Hematopoietic multipotent progenitor cell treated with erythropoietin and hydrocortisone succinate and interleukin-3 and kit ligand, for 6 days (in vitro differentiated cells): ENCODE measurements around the gene PIK3C3.
A peak's percentile ranks its signal among the peaks of the same experiment; 100 is the strongest.
"Not testable (repeated sequence)": the region's sequence is repeated elsewhere in the genome, so short reads cannot be mapped to it uniquely, and the experiment has no call there.

ENCODE experiments used
- DNase-seq: peaks from one replicate; pipeline ENCODE4 v3.0.0-alpha.2; 2015

PIK3C3 gene

GRCh38 chr18:42025974-42026625, 71.1 kb downstream of the PIK3C3 start:
- no peak for DNase-seq

- peak; percentile 71 for DNase-seq
Observed at GRCh38 chr18:42028247-42028832, 73.3 kb downstream of the PIK3C3 start.

- peak; percentile 7 for DNase-seq
Observed at GRCh38 chr18:42029092-42029491, 74.1 kb downstream of the PIK3C3 start.

- peak; percentile 54 for DNase-seq
Observed at GRCh38 chr18:42030586-42031182, 75.7 kb downstream of the PIK3C3 start.

- DNase-seq, result no peak
Observed at GRCh38 chr18:42032447-42032846, 77.4 kb downstream of the PIK3C3 start.

GRCh38 chr18:42033137-42033810, 78.2 kb downstream of the PIK3C3 start:
- no peak for DNase-seq

GRCh38 chr18:42038936-42039335, 83.9 kb downstream of the PIK3C3 start:
- DNase-seq, result no peak

GRCh38 chr18:42039396-42039795, 84.4 kb downstream of the PIK3C3 start:
- no peak for DNase-seq

- DNase-seq, result no peak
Observed at GRCh38 chr18:42041793-42042192, 86.8 kb downstream of the PIK3C3 start.

- no peak for DNase-seq
Observed at GRCh38 chr18:42045346-42045745, 90.3 kb downstream of the PIK3C3 start.

GRCh38 chr18:42047721-42048120, 92.7 kb downstream of the PIK3C3 start:
- no peak for DNase-seq

GRCh38 chr18:42048158-42048557, 93.1 kb downstream of the PIK3C3 start:
- DNase-seq, result peak; percentile 35

- DNase-seq, result not testable (repeated sequence)
Observed at GRCh38 chr18:42049536-42049935, 94.5 kb downstream of the PIK3C3 start.

- no peak for DNase-seq
Observed at GRCh38 chr18:42051411-42051810, 96.4 kb downstream of the PIK3C3 start.

- DNase-seq, result peak; percentile 68
Observed at GRCh38 chr18:42052122-42052708, 97.2 kb downstream of the PIK3C3 start.

GRCh38 chr18:42053188-42053781, 98.3 kb downstream of the PIK3C3 start:
- peak; percentile 86 for DNase-seq

- DNase-seq, result no peak
Observed at GRCh38 chr18:42064109-42064508, 109.1 kb downstream of the PIK3C3 start.

GRCh38 chr18:42067518-42067917, 112.5 kb downstream of the PIK3C3 start:
- no peak for DNase-seq

- DNase-seq, result no peak
Observed at GRCh38 chr18:42068030-42068429, 113.0 kb downstream of the PIK3C3 start.

GRCh38 chr18:42069036-42069435, 114.0 kb downstream of the PIK3C3 start:
- no peak for DNase-seq

- no peak for DNase-seq
Observed at GRCh38 chr18:42072407-42072806, 117.4 kb downstream of the PIK3C3 start.

- no peak for DNase-seq
Observed at GRCh38 chr18:42074704-42075103, 119.7 kb downstream of the PIK3C3 start.

GRCh38 chr18:42078711-42079110, 123.7 kb downstream of the PIK3C3 start:
- peak; percentile 53 for DNase-seq
